Kidney tubule cell (primary cell): Measurements from ENCODE around the gene LRP3.
A peak's percentile ranks its signal among the peaks of the same experiment; 100 is the strongest.

ENCODE experiments used
- DNase-seq: peaks from one replicate; pipeline ENCODE4 v3.0.0-alpha.2; 2018; ENCODE audit warnings: low spot score

Gene LRP3

DNA sequence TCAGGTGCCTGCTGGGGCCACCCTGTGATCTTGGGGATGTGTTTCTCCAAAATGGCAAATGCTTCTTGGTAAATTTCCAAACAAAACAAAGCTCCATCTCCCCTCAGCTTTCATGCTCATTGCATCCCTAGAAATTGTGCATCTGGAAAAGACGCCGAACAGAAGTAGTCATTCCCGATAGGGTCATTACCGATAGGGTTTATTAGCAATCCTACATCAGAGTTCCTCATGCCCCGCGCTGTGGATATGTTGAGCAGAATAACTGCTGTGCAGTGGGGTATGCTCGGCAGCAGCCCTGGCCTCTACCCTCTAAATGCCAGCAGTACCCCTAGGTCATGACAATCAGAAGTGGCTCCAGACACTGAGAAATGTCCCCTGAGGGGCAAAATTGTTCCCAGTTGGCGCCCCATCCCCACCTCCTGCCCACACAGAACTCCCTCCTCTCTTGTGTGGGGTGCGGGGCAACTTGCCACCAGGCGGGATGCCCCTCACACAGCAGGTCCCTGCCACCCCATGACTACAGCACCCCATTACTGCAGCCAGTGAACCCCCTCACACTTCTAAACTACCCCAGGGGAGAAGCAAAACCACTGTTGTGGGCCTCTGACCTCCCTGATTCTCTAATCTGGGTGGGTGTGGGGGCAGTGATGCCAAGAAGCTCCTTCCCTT, 44.5 kb downstream of the LRP3 start:
- DNase-seq, result no peak

DNA sequence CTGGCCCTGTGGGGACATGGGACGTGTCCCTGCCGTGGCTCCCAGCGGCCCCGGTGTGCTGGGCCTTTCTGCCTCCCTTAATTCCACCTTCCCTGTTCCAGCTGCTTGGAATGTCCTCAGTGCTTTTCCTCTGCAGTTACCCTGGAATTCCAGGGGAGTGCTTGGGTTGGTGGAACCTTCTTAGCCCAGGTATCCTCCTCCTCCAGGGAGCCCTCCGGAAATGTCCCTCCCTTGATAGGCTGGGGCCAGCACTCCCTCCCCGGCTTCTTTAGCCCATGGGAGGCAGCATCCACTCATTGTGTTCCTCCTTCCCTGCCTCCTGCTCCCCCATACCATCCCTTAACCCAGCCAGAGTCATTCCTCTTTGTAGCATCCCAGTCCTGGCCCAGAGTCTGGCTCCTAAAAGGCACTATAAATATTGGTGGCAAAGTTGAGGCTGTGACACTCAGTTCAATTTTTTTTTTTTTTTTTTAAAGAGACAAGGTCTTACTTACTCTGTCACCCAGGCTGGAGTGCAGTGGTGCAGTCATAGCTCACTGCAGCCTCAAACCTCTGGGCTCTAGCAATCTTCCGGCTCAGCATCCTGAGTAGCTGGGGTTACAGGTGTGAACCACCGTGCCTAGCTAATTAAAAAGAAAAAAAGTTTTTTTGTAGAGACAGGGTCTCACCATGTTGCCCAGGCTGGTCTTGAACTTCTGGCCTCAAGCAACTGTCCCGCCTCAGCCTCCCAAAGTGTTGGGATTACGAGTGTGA, 45.3 kb downstream of the LRP3 start:
- no peak for DNase-seq

DNA sequence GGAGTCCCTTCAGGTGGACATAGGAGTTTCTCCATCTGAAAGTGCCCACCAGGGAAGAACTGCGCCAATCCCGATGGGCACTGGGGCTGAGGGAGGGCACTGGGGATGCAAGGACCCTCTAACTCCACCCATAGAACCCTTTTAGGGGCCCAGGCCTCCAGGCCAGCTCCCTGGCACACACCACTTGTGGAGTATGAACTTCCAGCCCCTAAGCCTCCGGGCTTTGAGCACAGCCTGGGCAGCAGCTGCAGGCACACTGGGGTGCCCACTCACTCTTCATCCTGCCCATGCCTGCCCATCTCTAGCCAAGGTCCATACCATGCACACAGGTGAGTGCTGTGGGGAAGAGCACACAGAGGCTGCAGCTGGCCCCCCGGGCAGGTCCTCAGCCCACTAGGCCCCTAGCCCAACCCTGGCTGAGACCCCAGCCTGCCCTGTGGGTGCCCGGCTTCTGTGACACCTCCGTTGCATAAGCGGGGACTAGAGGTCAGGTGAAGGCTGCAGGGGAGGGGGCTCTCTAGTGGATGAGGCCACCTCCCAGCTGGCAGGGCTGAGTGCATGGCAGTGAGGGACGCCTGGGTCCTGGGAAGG, 46.1 kb downstream of the LRP3 start:
- no peak for DNase-seq

DNA sequence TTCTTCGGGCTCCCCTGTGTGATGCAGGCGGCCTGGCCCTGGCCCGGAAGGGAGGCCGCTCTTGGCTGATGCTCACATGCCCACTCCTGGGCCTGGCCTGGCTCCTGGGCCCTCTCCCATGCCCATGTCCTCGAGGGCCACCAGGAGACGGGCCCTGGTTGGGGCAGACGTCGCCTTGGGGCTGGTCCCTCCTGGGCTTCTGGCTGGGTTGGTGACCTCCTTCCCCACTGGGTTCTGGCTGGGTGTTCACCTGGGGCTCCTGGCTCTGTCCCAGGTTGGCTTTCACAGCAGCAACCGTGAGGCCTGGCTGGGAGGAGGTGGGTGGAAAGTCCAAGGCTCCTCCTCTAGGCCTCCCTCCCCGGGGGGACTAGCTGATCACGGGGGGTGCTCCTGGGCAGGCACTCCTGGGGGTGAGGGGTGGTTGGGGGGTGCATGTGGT, 47.0 kb downstream of the LRP3 start:
- DNase-seq, result no peak

DNA sequence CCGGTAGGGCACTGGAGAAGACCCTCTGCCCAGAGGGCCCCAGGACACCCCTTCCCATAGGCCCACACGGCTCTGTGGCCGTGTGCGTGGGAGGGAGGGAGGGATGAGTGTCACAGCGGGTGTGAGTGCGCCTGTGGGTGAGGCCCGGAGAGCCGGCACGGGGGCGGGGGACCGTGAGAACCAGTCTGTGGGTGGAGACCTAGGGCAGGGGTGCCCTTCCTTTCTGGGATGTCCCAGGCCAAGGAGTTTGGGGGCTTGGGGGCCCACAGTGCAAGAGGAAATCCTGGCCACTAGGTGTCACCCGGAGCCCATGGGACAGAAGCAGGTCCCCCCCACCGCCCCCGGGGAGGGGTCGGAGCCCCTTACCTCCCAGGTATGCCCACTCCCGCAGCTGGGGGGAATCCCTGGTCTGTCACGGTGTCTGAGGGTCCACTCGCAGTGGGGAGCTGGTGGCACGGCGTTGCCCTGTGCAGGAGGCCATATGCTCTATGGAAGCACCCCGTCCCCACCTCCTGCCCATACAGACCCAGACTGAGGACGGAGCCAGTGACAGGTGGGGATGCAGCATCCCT, 47.5 kb downstream of the LRP3 start:
- DNase-seq, result no peak

DNA sequence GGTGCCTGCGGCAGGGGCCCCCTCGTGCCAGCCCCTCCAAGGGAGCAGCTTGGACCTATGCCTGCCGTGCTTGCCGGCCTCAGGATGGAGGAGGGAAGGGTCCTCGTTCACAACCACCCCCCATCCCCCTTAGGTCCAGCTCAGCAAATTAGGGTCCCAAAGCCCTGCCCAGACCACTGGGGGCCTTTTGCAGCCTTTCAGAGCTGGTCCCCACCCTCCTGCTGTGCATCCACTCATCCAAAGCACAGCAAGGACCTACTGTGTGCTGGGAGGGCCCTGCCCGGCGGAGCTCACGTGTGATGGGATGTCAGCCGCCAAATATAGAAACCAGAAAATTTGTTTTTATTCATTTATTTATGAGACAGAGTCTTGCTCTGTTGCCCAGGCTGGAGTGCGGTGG, 48.0 kb downstream of the LRP3 start:
- DNase-seq, result no peak

DNA sequence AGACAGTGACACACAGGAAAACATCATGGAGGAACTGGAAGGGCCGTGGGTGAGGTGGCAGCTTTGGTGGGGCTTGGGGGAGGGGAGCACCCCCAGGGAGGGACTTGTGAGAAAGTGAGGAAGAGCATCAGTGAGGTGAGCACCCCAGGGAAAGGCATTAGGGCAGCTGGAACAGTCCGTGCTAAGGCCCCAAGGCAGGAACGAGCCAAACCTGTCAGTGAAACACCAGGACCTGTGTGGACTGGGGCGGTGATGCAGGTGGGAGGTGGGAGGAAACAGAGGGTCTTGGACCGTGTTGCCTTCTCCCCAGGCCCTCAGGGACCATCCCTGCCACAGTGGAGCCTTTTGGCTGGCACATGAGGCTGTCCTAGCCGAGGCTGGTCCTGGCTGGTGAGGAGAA, 48.8 kb downstream of the LRP3 start:
- DNase-seq, result no peak

DNA sequence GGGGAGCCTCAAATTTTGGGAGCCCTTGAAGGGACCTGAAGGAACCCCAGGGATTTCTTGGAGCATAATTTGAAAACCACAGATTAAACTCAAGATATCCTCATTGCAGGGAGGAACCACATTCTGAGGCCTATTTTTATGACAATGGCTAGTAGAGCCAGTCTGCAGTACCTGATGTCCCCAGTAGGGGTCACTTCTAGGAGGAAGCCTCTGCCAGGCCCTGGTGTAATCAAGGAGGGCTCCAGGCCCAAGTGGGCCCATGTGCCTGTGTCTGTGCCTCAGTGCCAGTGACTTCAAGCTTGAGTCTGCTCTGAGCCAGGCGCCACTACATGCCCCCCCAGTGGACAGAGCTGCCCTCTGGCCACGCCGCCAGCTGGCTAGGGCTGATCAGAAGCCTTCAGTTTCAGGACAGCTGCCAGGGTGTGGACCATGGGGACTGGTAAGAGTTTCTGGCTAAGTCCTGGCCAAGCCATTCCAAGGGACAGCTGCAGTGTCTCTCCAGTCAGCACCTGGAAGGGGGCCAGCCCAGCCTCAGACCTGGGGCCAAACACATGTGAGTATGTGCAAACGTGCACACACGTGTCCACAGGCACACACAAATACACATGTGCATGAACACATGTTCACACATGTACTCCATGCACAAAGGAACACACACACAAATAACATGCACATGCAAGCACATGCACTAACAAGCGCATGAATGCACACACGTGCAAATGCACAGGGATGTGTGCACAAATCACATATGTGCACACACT, 52.0 kb downstream of the LRP3 start:
- DNase-seq, result no peak

DNA sequence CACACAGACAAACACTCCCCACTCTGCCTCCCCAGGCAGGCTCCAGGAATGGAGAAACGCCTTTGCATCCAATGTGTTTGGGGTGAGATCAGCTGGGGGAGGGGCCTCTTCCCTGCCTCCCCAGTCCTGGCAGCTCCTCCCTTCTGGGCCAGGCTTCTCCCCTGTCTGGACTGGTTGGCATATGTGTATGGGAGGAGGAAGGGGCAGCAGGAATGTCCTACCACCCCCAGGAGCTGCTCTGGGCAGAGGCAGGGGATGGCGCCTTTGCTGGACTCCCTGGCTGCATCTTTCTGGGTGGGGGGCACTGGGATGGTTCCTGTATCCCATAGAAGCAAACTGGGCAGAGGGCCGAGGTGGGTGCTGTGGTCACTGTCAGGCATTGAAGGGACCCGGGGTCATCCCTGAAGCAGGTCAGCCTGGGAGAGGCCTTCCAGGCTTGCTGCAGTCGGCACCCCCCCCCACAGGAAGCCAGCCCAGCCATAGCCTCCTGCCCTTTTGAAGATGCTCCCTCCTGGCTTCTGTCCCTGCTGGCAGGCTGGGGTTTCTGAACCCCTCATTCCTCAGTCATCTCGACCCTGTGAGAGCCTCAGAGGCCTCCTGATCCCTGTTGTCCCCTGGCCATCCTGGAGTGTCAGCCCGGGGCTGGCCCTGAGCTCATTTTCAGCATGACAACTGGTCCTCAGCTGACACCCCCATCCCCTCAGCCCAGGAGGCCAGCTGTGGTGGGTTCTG, 52.7 kb downstream of the LRP3 start:
- DNase-seq, result no peak

DNA sequence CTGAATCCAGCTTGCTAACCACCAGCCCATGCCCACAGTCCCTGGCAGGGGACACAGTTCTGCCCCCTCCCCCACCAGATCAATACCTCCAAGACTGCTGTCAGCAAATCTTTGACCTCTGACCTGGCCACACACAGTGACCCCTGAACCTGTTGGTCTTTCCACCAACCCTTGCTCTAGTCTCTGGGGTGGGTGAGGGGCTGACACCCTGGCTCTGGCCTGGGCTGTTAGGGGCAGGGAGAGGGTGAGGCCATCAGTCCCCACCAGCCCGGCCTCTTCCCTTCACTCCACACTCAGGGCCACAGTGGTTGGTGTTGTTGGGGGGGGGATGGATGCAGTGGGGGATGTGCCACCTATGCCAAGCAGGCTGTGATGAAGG, 53.3 kb downstream of the LRP3 start:
- no peak for DNase-seq

DNA sequence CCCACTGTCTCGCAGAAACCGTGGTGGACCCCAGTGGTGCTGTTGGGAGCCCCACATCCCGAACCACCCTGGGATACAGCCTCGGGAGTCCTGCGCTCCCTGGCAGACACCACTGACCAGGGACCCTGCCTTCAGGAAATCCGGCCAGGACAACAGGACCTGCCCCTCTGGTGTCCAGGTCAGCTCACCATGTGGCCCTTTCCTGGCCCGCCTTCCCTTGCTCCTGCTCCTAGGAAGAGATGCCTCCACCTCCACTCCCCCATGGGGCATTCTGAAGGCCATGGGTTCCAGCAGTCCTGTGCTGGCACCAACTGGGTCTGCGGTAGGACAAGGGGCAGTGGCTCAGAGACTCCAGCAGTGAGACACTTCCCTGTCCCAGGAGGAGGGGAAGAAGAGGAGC, 54.0 kb downstream of the LRP3 start:
- DNase-seq, result no peak

DNA sequence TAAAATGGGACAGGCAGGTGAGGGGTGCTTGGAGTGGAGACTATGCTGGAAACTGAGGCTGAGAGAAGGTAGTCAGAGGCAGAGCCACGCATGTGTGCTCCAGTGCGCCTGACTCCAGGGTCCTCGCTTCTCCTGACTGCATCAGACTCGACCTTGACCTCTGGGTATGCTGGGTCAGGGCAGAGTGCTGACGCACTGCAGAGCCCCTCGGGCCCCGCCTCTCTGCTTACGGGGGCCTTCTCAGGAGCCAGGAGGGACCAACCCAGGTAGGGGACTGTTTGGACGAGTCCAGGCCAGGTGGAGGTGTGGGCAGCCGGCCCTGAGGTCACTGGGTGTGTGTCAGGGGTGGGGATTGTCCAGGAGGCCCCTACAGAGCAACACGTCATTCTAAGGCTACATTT, 54.4 kb downstream of the LRP3 start:
- DNase-seq, result no peak

DNA sequence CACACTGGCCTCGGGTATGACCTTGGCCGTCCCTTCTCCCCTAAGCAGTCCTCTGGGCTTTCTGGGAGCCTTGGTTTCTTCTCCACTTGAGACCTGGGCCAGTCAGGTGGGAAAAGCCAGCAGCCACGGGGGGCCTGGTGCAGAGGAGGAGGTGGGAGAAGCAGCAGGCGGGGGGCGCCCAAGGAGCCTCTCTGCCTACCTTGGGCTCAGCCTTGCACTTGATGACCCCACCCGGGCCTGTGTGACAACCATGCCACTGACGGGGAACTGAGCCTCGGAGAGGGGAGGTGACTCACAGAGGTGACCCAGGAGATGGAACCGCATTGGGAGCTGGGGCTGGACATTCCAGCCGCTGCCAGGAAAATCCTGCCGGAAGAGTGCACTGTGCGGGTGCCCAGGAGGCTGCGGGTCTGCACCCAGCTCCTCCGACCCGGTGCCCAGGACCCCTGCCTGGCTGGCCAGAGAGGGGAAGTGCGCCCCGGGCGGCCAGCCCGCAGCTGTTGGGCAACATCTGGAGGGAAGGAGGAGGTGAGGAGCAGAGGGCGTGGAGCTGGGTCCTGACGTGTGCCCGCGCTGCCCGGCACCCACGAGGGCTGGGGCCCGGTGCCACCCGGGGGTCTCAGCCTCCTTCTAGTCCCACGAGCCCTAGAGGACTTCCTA, 55.0 kb downstream of the LRP3 start:
- DNase-seq, result peak; percentile 35

DNA sequence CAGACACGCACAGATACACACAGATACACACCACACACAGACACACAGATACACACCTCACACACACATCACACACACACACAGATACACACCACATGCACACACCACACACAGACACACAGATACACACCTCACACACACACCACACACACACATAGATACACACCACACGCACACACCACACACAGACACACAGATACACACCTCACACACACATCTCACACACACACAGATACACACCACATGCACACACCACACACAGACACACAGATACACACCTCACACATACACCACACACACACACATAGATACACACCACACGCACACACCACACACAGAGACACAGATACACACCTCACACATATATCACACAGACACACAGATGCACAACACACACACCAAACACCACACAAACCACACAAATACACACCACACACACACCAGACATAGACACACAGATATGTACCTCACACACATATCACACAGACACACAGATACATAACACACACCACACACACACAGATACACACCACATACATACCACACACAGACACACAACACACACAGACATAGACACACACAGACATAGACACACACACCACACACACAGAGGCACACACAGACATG, 55.7 kb downstream of the LRP3 start:
- no peak for DNase-seq

DNA sequence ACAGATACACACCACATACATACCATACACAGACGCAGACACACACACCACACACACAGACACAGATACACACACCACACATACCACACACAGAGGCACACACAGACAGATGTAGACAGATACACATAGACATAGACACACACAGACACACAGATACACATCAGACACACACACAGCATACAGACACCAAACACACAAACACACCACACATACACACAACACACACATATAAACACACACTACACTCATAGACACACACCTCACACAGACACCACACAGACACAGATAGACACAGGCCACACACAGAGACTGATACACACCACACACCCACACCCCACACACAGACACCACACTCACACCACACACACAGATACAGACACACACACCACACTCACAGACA, 56.4 kb downstream of the LRP3 start:
- no peak for DNase-seq

DNA sequence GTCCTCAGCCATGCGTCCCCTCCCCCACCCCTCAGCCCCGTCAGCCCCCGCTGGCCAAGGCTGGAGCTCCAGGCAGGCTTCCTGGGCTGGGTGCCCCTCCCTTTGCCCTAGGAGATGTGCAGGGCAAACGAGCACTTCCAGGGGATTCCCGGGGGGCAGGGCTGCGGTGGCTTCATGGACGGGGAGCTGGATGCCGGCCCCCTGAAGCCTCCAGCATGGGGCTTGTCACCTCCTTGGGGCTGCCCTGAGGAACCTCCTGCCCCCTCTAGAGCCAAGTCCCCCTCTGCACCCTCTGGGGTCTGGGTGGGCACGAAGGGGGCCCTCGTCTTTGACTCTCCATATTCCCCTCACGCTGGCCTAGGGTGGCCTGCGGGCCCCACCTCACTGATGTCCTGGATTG, 56.9 kb downstream of the LRP3 start:
- no peak for DNase-seq

DNA sequence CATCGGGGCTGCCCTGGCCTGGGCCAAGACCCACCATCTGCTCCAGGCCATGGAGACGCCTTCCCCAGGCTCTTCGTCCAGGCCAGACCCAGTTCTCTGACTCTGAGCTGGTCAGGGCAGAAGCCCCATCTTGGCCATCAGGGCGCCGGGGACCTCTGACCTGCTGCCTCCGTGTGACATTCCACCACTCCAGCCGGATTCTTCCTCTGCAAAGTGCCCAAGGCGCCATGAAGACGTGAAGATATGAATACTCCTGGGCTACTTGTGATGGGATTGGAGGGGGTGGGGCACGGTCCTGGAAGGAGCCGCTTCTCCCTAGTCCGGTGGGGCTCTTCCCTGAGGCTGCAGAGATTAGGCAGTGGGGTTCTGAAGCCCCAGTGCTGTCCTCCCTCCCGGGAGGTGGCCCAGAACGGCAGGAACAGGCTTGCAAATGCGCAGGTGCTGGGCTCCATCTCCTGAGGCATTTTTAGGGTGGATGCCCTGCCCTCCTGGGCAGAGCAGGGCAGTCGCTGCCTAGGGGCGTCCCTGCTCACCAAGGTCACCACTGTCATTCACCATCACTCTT, 57.5 kb downstream of the LRP3 start:
- no peak for DNase-seq

DNA sequence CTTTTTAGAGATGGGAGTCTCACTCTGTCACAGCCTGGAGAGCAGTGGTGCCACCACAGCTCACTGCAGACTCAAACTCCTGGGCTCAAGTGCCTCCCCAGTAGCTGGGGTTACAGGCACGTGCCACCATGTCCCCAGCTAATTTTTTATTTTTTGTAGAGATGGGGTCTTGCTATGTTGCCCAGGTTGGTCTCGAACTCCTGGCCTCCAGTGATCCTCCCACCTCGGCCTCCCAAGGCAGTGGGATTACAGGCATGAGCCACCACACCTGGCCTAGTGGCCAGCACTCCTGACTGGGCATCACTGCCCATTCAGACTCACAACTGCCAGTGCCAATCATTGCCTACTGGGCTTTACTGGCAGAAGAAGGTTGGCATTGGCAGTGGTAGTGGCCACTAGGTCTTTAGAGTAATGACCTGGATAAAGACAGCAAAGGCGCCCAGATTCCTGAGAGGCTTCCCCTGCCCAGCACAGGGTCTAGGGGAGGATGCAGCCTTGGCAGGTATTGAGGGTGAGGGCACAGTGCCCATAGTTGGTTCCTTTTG, 58.4 kb downstream of the LRP3 start:
- no peak for DNase-seq

DNA sequence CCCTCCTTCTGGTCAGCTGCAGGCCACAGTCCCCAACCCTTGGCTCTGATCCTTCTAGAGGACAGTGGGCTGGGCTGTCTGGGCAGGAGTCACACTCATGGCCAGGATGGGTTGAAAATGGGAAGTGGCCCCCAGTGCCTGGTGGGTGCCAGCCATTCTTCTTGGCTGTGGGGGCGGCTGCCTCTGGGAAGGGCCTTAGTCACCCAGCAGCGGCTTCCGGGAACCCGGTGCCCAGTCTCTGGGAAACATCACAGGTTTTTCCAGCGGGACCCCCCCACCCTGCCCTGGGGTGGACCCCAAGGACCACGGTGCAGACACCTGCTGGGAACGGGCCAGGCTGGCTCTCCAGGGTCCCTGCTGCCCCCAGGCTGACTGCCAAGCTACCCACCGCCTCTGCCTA, 58.8 kb downstream of the LRP3 start:
- DNase-seq, result no peak

DNA sequence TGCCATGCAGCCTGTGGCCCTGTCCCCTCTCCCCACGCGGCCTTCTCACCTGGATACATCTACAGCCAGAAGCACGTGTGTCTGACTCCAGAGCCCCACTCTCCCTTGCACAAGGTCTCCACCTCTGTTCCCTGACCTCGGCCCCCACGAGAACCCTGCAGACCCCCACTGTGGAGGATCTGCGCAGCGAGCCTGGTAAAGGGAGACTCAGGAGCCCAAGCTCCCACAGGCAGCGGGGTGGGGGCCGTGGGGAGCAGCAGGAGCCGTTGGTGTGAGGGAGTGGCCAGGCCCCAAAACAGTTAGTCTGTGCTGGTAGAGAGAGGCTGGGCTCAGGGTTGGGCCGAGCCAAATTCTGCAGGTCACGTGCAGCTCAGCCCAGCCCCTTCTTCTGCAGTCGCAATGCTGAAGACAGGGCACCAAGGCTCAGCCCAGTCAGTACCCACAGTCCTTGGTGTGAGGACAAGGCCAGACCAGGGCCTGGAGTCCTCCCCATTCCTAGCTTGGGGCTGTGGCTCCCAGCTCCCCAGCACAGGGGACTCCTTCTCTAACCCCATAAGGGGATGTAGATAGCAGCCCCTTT, 60.2 kb downstream of the LRP3 start:
- no peak for DNase-seq
